Stimulated activated CD8-positive, alpha-beta memory T cell treated with anti-CD3 and anti-CD28 coated beads, Interleukin-7, amount 100 ng/mL, for 4 hours (primary cell): ENCODE measurements around the gene C11orf87.

Experiments used
- DNase-seq, 2 donors: peaks; one replicate each; pipeline ENCODE4 v3.0.0-alpha.2; 2020; ENCODE audit warnings: low read depth in 2 of 2

Gene C11orf87

GRCh38 chr11:109443052-109443451 is 21.1 kb downstream of the C11orf87 start:
- DNase-seq: no peak

GRCh38 chr11:109454857-109455256 is 32.9 kb downstream of the C11orf87 start:
- no peak for DNase-seq
